ENCODE data around the gene CHKB. TPM values are rescaled to one million over a fixed set of nuclear protein-coding genes. Genes with fewer than 3 reads are reported as not detected.
"Not testable (repeated sequence)": the region's sequence is repeated elsewhere in the genome, so short reads cannot be mapped to it uniquely, and the experiment has no call there.

CHKB gene
- total RNA-seq, 1 donor from 2014 or later: 81.1 TPM

DNA sequence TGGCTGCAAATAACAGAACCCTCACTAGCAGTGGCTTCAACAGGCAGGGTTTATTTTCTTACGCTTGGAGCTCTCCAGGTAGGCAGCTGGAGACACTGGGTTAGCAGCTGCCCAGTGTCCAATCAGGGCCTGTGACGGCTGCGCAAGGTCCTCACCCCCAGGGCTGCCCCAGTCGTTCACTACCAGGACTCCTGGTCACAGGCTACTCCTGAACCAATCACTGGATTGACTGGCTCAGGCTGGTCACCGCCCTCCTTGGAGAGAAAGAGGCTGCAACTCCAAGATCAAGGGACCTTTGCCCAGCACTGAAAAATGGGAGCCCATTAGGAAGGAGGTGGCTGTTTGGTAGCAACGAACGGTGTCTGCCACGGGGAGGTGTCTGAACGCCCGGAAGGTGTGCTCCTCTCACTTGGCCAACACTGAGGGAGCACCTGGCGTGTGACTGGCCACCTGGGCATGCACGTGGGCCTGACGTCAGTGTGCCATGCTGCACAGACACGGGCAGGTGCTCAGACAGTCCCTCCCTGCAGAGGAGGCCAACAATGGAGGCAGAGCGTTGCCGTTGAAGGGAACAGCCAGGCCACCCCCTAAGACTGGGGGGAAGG lies 40.2 kb upstream of the CHKB start:
- no peak overlapping the region for H3K4me3 ChIP-seq (ENCODE audit: low read depth, low read length)
- TF ChIP-seq, protein P1, sequence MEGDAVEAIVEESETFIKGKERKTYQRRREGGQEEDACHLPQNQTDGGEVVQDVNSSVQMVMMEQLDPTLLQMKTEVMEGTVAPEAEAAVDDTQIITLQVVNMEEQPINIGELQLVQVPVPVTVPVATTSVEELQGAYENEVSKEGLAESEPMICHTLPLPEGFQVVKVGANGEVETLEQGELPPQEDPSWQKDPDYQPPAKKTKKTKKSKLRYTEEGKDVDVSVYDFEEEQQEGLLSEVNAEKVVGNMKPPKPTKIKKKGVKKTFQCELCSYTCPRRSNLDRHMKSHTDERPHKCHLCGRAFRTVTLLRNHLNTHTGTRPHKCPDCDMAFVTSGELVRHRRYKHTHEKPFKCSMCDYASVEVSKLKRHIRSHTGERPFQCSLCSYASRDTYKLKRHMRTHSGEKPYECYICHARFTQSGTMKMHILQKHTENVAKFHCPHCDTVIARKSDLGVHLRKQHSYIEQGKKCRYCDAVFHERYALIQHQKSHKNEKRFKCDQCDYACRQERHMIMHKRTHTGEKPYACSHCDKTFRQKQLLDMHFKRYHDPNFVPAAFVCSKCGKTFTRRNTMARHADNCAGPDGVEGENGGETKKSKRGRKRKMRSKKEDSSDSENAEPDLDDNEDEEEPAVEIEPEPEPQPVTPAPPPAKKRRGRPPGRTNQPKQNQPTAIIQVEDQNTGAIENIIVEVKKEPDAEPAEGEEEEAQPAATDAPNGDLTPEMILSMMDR (IDR thresholded peaks at IDR 0.05; ENCODE audit: insufficient read depth, low read length, poor library complexity, severe bottlenecking): no peak
- DNase-seq (ENCODE audit: low read depth): no peak
- H3K27me3 ChIP-seq (ENCODE audit: control insufficient read depth, insufficient read depth, low read length): no peaks in the 10 kb centered on the region
- H3K36me3 ChIP-seq (ENCODE audit: control insufficient read depth, insufficient read depth, low read length): no peaks in the 10 kb centered on the region

DNA sequence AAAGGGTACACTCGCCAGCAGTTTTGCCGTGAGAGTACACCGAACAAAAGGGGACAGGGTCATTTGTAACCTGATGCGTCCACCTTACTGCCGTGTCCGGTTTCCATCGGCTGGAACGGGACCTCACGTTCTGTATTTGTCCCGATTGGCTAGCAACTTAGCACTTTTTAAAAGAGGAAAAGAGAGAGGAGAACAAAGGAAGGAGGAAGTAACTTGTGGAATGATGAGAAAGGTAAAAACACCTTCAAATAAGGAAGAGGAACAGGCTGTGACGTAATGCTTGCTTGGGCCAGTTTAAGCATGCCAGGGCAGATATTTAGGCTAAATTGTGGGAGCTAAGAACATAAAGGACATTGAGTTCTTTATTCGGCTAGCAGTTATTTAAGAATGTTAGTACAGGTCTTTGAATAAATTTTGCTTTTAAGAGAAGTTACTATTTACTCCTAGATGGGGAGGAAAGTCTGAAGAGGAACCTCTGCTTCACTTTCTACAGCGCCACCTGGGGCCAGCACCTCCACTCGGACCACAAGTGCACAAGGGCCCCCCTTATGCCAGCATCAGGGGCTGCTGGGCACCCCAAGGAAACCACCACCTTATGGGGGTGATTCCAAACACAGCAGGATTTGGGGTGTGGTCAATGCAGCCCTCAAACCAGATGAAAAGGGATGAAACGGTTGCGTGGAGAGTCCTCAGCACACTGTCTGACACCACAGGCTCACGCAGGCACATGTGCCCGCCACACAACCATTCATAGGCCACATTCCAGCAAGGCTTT lies 39.5 kb upstream of the CHKB start:
- peak overlapping the region; percentile 10 for H3K4me3 ChIP-seq (ENCODE audit: low read depth, low read length)
- TF ChIP-seq, protein P1 (IDR thresholded peaks at IDR 0.05; ENCODE audit: insufficient read depth, low read length, poor library complexity, severe bottlenecking): peak; percentile 37
- H3K36me3 ChIP-seq (ENCODE audit: control insufficient read depth, insufficient read depth, low read length): no peaks in the 10 kb centered on the region
- DNase-seq (ENCODE audit: low read depth): no peak
- no peaks in the 10 kb centered on the region for H3K27me3 ChIP-seq (ENCODE audit: control insufficient read depth, insufficient read depth, low read length)

DNA sequence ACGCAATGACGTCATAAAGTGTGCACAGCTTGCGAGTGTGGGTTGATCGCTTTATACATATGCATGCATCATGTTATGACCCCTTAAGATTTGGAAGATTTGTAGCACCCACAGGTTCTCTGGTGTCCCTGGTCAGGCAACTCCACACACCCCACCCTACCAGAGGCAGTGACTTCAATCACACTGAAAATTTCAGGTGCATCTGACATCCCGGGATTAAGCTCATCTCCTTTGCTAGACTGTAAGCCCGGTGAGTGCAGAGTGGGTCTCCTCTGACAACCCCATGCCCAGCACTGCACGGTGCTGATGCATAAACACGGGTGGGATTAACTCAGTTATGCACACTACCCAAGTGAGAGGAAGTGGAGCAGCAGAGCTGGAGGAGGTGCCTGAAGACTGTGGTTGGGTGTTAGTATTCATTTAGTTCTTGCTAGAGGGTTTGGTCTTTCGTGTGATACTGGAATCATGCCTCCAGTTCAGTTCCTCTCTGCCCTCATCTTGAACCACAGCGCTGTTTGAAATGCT lies 38.8 kb upstream of the CHKB start:
- Histone ChIP-seq H3K36me3 (ENCODE audit: control insufficient read depth, insufficient read depth, low read length) (no peaks in the 10 kb centered on the region), H3K27me3 (ENCODE audit: control insufficient read depth, insufficient read depth, low read length) (no peaks in the 10 kb centered on the region), H3K4me3 (ENCODE audit: low read depth, low read length) (peak overlapping the region; percentile 10)
- DNase-seq (ENCODE audit: low read depth): no peak
- TF ChIP-seq, protein P1 (IDR thresholded peaks at IDR 0.05; ENCODE audit: insufficient read depth, low read length, poor library complexity, severe bottlenecking): no peak

DNA sequence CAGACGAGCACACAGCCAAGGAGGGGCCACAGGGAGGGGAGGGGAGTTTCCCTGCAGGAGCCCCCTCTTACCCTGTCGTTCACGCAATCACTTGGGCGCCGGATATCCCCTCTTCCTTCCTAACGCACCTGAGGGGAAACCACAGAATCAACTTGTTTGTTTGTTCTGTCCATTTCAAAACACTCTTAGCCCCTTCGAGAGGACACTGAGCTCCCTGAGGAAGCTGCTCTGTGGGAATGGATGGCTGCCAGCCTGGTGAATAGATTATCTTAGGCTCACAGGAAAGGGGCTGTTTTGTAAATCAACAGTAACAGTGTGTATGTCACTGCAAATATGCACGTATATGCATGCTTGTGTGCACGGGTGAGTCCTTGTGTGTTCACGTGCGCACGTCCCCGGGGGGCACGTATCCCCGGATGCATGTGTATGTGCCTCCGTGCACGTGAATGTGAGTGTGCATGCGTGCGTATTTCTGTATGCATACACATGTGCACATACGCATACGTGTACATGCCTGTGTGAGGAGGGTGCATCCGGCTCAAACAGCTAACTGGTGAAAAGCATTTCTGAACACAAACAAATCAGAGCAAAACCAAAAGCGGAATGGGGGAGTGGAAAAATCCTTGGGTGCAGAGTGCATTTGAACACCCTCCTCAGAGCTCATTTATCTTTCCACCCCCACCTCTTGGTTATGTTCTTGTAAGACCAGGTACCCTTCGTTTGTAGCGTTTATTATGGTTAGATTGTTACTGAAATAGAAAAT lies 38.1 kb upstream of the CHKB start:
- H3K36me3 ChIP-seq (ENCODE audit: control insufficient read depth, insufficient read depth, low read length): no peaks in the 10 kb centered on the region
- TF ChIP-seq, protein P1 (IDR thresholded peaks at IDR 0.05; ENCODE audit: insufficient read depth, low read length, poor library complexity, severe bottlenecking): no peak
- no peak overlapping the region for H3K4me3 ChIP-seq (ENCODE audit: low read depth, low read length)
- no peaks in the 10 kb centered on the region for H3K27me3 ChIP-seq (ENCODE audit: control insufficient read depth, insufficient read depth, low read length)
- DNase-seq (ENCODE audit: low read depth): no peak

DNA sequence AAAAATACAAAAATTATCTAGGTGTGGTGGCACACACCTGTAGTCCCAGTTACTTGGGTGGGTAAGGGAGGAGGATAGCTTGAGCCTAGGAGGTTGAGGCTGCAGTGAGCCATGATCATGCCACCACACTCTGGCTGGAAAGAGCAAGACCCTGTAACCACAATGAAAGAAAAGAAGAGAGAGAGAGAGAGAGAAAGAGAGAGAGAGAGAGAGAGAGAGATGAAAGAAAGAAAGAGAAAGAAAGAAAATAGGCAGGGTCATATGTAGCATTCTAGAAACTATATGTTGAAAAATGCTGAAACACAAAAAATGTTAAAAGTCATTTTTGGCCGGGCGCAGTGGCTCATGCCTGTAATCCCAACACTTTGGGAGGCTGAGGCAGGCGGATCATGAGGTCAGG lies 31.6 kb upstream of the CHKB start:
- not testable (repeated sequence) for H3K36me3 ChIP-seq (ENCODE audit: control insufficient read depth, insufficient read depth, low read length); DNase-seq (ENCODE audit: low read depth); H3K4me3 ChIP-seq (ENCODE audit: low read depth, low read length)
- peaks cover 33% of the 10 kb centered on the region for H3K27me3 ChIP-seq (ENCODE audit: control insufficient read depth, insufficient read depth, low read length)
